Esophagus squamous epithelium (tissue), 4 donors: ENCODE measurements around the gene TSBP1.
"Not testable (repeated sequence)": the region's sequence is repeated elsewhere in the genome, so short reads cannot be mapped to it uniquely, and the experiment has no call there.

Experiments
- CTCF ChIP-seq, 6 experiments: fragments of 450-650 bp in 4 of 6; fragments of 200-600 bp in 2 of 6; sonication (generic) in 2 of 6; IDR thresholded peaks; one replicate each; pipeline ENCODE4 v1.5.1; 2016 to 2019; ENCODE audit warnings: antibody characterized with exemption in 6 of 6, mild to moderate bottlenecking in 4 of 6, moderate library complexity in 4 of 6
- POLR2A ChIP-seq, 4 donors: fragments of 450-650 bp; IDR thresholded peaks; one replicate each; pipeline ENCODE4 v1.6.1; 2017; ENCODE audit warnings: antibody characterized with exemption in 4 of 4, mild to moderate bottlenecking in 4 of 4, moderate library complexity in 3 of 4

GRCh38 chr6:32273801-32274577 lies 97.7 kb downstream of the TSBP1 start:
- not testable (repeated sequence) for TF ChIP-seq CTCF, POLR2A (IDR thresholded peaks at IDR 0.05)
